GM13977 (cell line): ENCODE measurements around the gene ZSWIM4.

Experiments used
- DNase-seq: peaks from one replicate; pipeline ENCODE4 v3.0.0; 2012; ENCODE audit warnings: low spot score
- in situ Hi-C: fragments of 300-500 bp; cut with MboI; formaldehyde crosslinking; loops from one replicate; pipeline ENCODE4 v1.12.0; 2022; ENCODE audit warnings: low sequenced_read_pairs, low pct_unique_long_range_greater_than_20kb, mixed read lengths, inconsistent platforms; ENCODE audit not compliant: unreplicated experiment
- TF ChIP-seq, protein P1 (sequence below): IDR thresholded peaks from 2 replicates; pipeline ENCODE4 v1.5.1; 2012; ENCODE audit warnings: mild to moderate bottlenecking, control low read depth; ENCODE audit not compliant: insufficient read depth; ENCODE audit errors: extremely low read depth, missing control alignments

Gene ZSWIM4

DNA sequence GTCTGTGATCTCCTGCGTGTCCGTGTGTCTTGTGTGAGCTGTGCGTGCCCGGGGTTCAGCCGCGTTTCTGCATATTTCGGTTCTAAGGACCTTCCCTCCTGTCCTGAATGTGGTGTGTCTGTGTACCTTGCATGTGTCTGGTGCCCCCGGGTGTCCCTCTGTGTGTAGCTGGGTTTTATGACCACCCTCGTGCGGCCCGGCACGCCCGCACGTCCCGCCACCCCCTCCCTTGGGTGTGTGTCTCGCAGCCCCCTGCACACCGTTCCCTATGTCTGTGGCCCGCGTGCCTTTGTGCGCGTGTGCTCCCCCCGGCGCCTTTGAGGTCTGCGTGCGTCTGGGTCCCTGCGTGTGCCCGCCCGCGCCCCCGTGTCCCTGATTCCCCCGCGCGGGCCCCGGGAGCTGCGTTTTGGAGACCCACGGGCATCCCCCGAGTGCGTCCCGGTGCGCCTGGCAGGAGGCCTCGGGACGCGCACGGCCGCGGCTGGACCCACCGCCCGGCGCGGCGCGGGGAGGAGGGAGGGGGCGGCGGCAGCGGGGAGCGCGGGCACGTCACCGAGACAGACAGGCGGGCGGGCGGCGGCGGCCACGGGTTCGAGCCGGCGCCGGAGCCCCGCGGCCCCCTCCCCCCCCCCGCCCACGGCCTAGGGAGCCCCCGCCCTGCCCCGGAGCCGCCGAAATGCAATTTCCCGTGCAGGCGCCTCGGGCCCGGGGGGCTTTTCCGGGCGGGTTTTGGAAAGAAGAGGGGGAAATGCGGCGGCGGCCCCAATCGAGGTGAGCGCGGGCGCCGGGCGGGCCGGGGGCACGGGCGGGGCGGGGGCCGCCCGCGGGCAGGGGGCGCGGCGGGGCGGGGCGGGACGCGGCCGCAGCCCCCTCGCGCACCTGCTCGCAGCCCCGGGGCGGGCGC is 69.7 kb downstream of the ZSWIM4 start:
- in situ Hi-C loops: no loop called here
- TF ChIP-seq, protein P1, sequence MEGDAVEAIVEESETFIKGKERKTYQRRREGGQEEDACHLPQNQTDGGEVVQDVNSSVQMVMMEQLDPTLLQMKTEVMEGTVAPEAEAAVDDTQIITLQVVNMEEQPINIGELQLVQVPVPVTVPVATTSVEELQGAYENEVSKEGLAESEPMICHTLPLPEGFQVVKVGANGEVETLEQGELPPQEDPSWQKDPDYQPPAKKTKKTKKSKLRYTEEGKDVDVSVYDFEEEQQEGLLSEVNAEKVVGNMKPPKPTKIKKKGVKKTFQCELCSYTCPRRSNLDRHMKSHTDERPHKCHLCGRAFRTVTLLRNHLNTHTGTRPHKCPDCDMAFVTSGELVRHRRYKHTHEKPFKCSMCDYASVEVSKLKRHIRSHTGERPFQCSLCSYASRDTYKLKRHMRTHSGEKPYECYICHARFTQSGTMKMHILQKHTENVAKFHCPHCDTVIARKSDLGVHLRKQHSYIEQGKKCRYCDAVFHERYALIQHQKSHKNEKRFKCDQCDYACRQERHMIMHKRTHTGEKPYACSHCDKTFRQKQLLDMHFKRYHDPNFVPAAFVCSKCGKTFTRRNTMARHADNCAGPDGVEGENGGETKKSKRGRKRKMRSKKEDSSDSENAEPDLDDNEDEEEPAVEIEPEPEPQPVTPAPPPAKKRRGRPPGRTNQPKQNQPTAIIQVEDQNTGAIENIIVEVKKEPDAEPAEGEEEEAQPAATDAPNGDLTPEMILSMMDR: no peak
- no peak for DNase-seq

DNA sequence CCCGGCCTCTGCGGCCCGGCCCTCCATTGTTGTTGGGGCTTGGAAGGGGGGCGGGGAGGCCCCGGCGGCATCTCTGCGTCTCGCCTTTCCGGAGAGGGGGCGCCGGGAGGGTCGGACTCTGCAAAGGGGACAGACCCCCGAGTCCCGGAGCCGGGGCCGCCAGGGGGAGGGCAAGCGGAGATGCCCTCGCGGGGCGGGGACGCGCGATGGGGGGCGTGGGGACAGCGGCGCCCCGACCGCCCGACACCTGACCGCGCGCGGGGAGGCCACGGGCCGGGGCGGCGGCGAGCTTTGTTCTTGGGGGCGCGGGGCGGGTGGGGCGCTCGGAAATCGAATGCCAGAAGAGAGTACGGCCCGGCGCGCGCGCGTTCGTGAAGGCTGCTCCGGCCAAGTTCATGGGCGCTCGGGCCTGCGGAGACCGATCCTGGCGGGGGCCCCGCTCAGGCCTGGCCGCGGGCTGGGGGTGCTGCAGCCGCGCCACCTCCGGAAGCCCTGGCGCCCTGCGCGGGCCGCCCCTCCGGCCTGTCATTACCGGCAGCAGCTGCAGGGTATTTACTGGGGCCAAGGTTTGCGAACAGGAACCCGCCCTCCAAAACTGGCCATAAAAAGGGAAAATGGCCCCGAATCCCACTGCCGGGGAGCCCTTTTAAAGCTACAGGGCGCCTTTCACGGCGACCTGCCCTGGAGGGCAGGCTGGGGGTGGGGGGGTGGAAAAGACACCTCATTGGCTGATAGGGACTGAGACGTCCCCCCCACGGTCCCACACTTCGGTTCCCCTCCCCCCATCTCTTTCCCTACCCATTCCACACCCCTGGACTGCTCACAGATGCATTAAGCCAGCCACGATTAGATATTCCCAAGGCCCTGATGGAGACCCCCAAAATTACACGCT is 70.6 kb downstream of the ZSWIM4 start:
- in situ Hi-C loops: no loop called here
- peak; percentile 80 for DNase-seq
- TF ChIP-seq, protein P1: no peak

DNA sequence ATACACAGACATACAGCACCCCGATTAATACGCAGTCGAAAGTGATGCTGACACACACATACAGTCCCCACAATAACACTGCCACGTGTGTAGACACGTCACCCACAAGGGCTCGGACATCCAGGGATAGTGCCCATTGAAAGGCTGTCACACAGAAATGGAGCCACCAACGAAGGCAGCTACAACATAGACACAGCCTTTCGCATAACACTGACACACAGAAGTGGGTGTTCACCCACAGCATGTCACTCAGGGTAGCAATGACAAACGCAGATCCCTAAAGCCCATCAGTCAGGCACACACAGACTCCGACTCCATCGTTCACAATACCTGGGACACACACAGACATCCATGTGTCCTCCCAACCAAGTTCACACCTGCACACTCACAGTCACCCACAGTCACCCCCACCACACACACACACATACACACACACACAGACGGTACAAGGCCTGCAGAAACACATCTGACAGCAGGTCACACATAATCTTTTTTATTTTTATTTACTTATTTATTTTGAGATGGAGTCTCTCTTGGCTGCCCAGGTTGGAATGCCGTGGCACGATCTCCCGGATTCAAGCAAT is 71.3 kb downstream of the ZSWIM4 start:
- in situ Hi-C loops: no loop called here
- TF ChIP-seq, protein P1: no peak
- no peak for DNase-seq

DNA sequence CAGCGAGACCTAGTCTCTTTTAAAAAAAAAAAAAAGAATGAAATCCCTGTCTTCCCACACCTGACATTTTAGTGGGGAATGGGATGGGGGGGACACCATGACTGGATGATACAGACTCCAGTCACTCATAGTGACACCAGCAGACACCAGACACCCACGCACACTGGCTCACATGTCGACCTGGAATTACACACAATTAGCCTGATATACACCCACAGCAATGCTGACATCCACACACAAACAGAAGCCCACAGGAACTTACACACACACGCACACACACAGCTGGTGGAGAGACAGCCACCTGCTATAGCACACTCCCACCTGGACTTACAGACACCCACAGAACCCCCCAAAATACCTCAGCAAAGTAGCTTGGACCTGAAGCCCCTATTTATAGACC is 73.4 kb downstream of the ZSWIM4 start:
- in situ Hi-C loops: no loop called here

DNA sequence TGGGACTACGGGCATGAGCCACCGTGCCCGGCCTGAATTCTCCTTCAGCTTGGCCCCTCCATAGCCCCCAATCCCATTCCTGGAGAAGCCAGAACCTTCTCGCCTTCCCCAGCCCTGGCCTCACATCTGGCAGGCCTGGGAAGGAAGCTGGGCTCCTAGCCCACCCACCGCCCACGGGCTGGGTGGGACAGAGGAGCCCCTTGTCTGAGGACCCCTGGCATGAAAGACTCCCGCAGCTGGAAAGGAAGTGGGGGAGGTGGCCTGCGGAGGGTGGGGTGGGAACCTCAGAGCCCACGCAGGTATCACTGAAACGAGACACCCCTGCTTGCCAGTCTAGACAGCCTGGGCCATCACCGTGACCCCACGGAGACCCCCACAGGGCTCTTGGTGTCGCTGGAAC is 74.0 kb downstream of the ZSWIM4 start:
- in situ Hi-C loops: no loop called here
- no peak for DNase-seq
- TF ChIP-seq, protein P1: no peak

More for the DNA sequence above, 73.4 kb downstream of the ZSWIM4 start:
- TF ChIP-seq, protein P1: no peak
- DNase-seq: no peak

DNA sequence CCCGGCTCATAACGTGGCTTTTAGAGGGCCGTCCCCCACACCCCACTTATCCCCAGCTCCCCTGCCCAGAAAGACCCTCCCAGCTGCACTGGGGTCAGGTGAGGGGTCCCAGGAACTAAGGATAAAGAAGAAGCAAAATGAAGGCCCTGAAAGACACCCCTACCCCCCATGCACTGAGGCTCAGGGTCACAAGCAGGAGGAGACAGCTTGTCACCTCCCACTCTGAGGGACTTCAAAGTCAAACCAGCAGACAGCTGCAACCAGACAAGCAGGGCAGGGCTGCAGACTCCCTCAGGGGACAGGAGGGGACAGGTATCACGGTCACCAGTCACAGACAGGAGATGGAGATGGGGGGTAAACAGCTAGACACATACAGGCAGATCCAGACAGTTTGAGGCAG is 75.6 kb downstream of the ZSWIM4 start:
- in situ Hi-C loops: loop anchor here (10.0 kb wide), 2 partner anchors 204 to 266 kb away; partner anchors contain the start of gene MISP3
- no peak for DNase-seq
- TF ChIP-seq, protein P1: no peak
